GM10847 (cell line): Measurements from ENCODE around the gene STAB1.

Experiments
- POLR2A ChIP-seq: IDR thresholded peaks from 2 replicates; pipeline ENCODE4 v1.6.1; 2011; ENCODE audit not compliant: insufficient read length; ENCODE audit errors: extremely low read depth

Gene STAB1

GRCh38 chr3:52472239-52473000, 22.7 kb upstream of the STAB1 start:
- no peak for TF ChIP-seq POLR2A

GRCh38 chr3:52473026-52473425, 22.1 kb upstream of the STAB1 start:
- no peak for TF ChIP-seq POLR2A

- no peak for TF ChIP-seq POLR2A
Observed at GRCh38 chr3:52477076-52477795, 17.9 kb upstream of the STAB1 start.

- TF ChIP-seq POLR2A, result no peak
Observed at GRCh38 chr3:52477796-52478095, 17.4 kb upstream of the STAB1 start.

- TF ChIP-seq POLR2A, result no peak
Observed at GRCh38 chr3:52479037-52479876, 15.9 kb upstream of the STAB1 start.

- TF ChIP-seq POLR2A, result no peak
Observed at GRCh38 chr3:52479877-52480575, 15.1 kb upstream of the STAB1 start.

GRCh38 chr3:52480768-52481715, 14.1 kb upstream of the STAB1 start:
- TF ChIP-seq POLR2A, result no peak

- no peak for TF ChIP-seq POLR2A
Observed at GRCh38 chr3:52481819-52482521, 13.2 kb upstream of the STAB1 start.

- no peak for TF ChIP-seq POLR2A
Observed at GRCh38 chr3:52483081-52483480, 12.1 kb upstream of the STAB1 start.

- no peak for TF ChIP-seq POLR2A
Observed at GRCh38 chr3:52483577-52484381, 11.4 kb upstream of the STAB1 start.

GRCh38 chr3:52484680-52485461, 10.3 kb upstream of the STAB1 start:
- TF ChIP-seq POLR2A, result no peak
